Lower lobe of right lung (tissue), 2 donors: ENCODE results near the gene ASB13. TPM values are rescaled to one million over a fixed set of nuclear protein-coding genes. Genes with fewer than 3 reads are reported as not detected.
A peak's percentile ranks its signal among the peaks of the same experiment; 100 is the strongest.

Source experiments
- ATAC-seq, 2 donors: fragments of 200-7000 bp; cut with Tn5 transposase; one replicate each; pipeline ENCODE4 v1.9.1; 2020 to 2022; ENCODE audit warnings: mild to moderate bottlenecking in 2 of 2, moderate library complexity in 2 of 2
- DNase-seq: peaks from one replicate; pipeline ENCODE4 v3.0.0-alpha.2; 2020
- H3K27ac ChIP-seq: fragments of 200-600 bp; one replicate; pipeline ENCODE4 v1.8.0; 2022
- H3K27me3 ChIP-seq: fragments of 200-600 bp; one replicate; pipeline ENCODE4 v1.8.0; 2022; ENCODE audit warnings: low read depth
- H3K36me3 ChIP-seq: fragments of 200-600 bp; one replicate; pipeline ENCODE4 v1.8.0; 2022; ENCODE audit warnings: mild to moderate bottlenecking
- H3K4me1 ChIP-seq: fragments of 200-600 bp; one replicate; pipeline ENCODE4 v1.8.0; 2022
- H3K4me3 ChIP-seq: fragments of 200-600 bp; one replicate; pipeline ENCODE4 v1.8.0; 2022; ENCODE audit warnings: mild to moderate bottlenecking
- H3K9me3 ChIP-seq: fragments of 200-600 bp; one replicate; pipeline ENCODE4 v1.8.0; 2022
- intact Hi-C: fragments of 100-400 bp; cut with DNase I; formaldehyde crosslinking; loops from one replicate; pipeline ENCODE4 v1.11.0; 2022
- total RNA-seq: library from RNA; stranded (reverse); fragmentation: NEBNext Ultra II Directional; extraction: Animal tissue kit (Norgen Biotek cat#: 25700); gene quantifications from one replicate; pipeline ENCODE4 v1.2.1, GENCODE V29; 2021
- TF ChIP-seq, protein P1 (sequence below): fragments of 200-600 bp; IDR thresholded peaks from one replicate; pipeline ENCODE4 v1.8.0; 2022; ENCODE audit warnings: antibody characterized with exemption, mild to moderate bottlenecking
- donor health status: DM: no; HTN: yes; CAD: no; lungs with severe emphysema.

ASB13 gene
- total RNA-seq, 1 donor from 2014 or later: 27.6 TPM

DNA sequence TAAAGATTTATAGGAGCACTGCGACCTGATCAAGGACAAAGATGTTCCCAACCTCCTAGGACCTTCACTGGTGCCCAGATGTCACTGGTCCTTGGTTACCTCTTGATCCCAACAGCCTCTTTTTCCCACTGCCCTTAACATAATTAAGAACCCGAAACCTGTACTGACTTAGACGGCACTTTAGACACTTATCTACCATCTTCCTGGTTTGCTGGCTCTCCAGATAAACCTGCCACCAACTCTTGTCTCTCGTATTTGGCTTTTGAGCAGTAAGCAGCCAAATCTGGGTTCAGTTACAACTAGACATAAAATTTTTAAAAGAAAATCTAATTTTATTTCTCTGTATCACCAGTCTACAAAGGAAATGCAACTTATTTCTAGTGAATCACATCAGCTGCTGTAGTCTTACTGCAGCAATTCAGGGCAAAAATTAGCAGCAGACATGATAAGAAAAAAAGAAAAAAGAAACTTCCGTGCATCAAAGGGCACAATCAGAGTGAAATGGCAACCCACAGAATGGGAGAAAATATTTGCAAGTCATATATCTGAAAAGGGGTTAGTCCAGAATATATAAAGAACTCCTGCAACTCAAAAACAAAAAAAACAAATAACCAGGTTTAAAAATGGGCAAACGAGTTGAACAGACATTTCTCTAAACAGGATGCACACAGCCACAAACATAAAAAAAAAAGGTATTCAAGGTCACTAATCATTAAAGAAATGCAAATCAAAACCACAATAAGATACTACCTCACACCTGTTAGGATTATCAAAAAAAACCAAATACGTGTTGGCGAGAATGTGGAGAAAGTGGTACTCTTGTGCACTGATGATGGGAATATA lies 9.4 kb downstream of the ASB13 start:
- DNase-seq (no peak), ATAC-seq (no peak)
- Histone ChIP-seq H3K27me3 (no peaks in the 10 kb centered on the region), H3K36me3 (no peaks in the 10 kb centered on the region), H3K27ac (no peak overlapping the region), H3K4me3 (no peak overlapping the region), H3K4me1 (peaks cover 32% of the 10 kb centered on the region), H3K9me3 (no peaks in the 10 kb centered on the region)
- intact Hi-C loops: no loop called here
- TF ChIP-seq, protein P1, sequence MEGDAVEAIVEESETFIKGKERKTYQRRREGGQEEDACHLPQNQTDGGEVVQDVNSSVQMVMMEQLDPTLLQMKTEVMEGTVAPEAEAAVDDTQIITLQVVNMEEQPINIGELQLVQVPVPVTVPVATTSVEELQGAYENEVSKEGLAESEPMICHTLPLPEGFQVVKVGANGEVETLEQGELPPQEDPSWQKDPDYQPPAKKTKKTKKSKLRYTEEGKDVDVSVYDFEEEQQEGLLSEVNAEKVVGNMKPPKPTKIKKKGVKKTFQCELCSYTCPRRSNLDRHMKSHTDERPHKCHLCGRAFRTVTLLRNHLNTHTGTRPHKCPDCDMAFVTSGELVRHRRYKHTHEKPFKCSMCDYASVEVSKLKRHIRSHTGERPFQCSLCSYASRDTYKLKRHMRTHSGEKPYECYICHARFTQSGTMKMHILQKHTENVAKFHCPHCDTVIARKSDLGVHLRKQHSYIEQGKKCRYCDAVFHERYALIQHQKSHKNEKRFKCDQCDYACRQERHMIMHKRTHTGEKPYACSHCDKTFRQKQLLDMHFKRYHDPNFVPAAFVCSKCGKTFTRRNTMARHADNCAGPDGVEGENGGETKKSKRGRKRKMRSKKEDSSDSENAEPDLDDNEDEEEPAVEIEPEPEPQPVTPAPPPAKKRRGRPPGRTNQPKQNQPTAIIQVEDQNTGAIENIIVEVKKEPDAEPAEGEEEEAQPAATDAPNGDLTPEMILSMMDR: no peak

DNA sequence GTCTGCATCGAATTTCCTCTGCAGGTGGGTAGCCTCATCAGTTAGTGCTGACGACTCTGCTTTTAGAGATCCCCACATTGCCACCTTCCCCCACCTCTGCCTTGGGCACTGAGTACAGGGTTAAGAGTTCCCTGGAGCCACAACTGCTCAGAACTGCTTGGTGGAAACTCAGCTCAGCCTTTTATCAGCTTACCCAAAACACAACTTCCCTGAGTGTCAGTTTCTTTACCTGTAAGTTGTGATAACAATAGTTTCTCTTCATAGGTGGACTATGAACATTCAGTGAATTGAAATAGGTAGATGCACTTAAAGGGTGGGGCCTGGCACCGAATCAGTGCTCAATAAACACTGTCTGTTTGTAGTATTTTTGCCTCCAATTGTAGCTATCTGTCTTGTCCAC lies 11.3 kb downstream of the ASB13 start:
- intact Hi-C loops: no loop called here
- no peaks in the 10 kb centered on the region for H3K9me3 ChIP-seq
- ATAC-seq (no peak), DNase-seq (no peak)
- H3K27ac ChIP-seq: no peak overlapping the region
- no peaks in the 10 kb centered on the region for H3K27me3 ChIP-seq
- H3K4me1 ChIP-seq: peaks cover 24% of the 10 kb centered on the region
- no peak overlapping the region for H3K4me3 ChIP-seq
- TF ChIP-seq, protein P1: no peak
- H3K36me3 ChIP-seq: peaks cover 12% of the 10 kb centered on the region

- intact Hi-C loops: no loop called here
- TF ChIP-seq, protein P1: no peak
- ATAC-seq (no peak), DNase-seq (no peak)
- H3K4me3 ChIP-seq: no peak overlapping the region
- peaks cover 19% of the 10 kb centered on the region for H3K36me3 ChIP-seq
- no peaks in the 10 kb centered on the region for H3K27me3 ChIP-seq
- no peak overlapping the region for H3K27ac ChIP-seq
- H3K4me1 ChIP-seq: peaks cover 16% of the 10 kb centered on the region
- H3K9me3 ChIP-seq: no peaks in the 10 kb centered on the region
Observed at GRCh38 chr10:5654218-5654755, 12.1 kb downstream of the ASB13 start.

DNA sequence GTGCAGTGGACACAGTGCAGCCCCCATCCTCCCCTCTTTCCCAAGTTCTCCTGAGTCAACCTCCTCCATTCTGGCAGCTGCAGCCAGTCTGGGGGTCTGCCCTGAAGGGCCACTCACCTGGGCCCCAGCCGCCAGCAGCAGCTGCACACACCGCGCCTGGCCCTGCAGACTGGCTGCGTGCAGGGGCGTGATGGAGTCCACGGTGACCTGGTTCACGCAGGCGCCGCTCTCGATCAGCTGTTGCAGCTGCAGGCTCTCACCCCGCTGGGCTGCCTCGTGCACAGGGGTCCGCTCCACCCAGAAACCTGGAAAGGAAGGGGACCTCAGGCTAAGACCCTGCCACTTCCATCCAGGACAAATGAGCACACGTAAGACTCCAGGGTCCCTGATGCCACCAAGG lies 13.6 kb downstream of the ASB13 start:
- H3K27me3 ChIP-seq: no peaks in the 10 kb centered on the region
- H3K4me3 ChIP-seq: no peak overlapping the region
- ATAC-seq: peak in 1 of 2 donors; percentile 6
- DNase-seq: no peak
- H3K27ac ChIP-seq: no peak overlapping the region
- H3K9me3 ChIP-seq: no peaks in the 10 kb centered on the region
- peaks cover 27% of the 10 kb centered on the region for H3K36me3 ChIP-seq
- intact Hi-C loops: no loop called here
- TF ChIP-seq, protein P1: no peak
- H3K4me1 ChIP-seq: peaks cover under 1% of the 10 kb centered on the region

- Histone ChIP-seq H3K9me3 (no peaks in the 10 kb centered on the region), H3K4me1 (no peaks in the 10 kb centered on the region), H3K27ac (no peak overlapping the region), H3K27me3 (no peaks in the 10 kb centered on the region), H3K4me3 (no peak overlapping the region), H3K36me3 (peaks cover 30% of the 10 kb centered on the region)
- TF ChIP-seq, protein P1: no peak
- intact Hi-C loops: no loop called here
- DNase-seq (no peak), ATAC-seq (no peak)
Observed at GRCh38 chr10:5651388-5651764, 15.0 kb downstream of the ASB13 start.
